T47D (cell line): ENCODE measurements around the gene TTC31.
A peak's percentile ranks its signal among the peaks of the same experiment; 100 is the strongest.
"Not testable (repeated sequence)": the region's sequence is repeated elsewhere in the genome, so short reads cannot be mapped to it uniquely, and the experiment has no call there.

Experiments used
- DNase-seq, 2 experiments: peaks; one replicate each; pipeline versions ENCODE4 v3.0.0 to v3.0.0-alpha.2; 2011 to 2012; ENCODE audit warnings: low read depth in 1 of 2, low spot score in 1 of 2
- JUND ChIP-seq: IDR thresholded peaks from 2 replicates; pipeline ENCODE4 v1.6.1; 2012; ENCODE audit warnings: low read depth
- in situ Hi-C: cut with HindIII; loops from 2 replicates; pipeline ENCODE4 v1.10.0; 2016; ENCODE audit warnings: low sequenced_read_pairs, low pct_unique_long_range_greater_than_20kb

TTC31 gene

DNA sequence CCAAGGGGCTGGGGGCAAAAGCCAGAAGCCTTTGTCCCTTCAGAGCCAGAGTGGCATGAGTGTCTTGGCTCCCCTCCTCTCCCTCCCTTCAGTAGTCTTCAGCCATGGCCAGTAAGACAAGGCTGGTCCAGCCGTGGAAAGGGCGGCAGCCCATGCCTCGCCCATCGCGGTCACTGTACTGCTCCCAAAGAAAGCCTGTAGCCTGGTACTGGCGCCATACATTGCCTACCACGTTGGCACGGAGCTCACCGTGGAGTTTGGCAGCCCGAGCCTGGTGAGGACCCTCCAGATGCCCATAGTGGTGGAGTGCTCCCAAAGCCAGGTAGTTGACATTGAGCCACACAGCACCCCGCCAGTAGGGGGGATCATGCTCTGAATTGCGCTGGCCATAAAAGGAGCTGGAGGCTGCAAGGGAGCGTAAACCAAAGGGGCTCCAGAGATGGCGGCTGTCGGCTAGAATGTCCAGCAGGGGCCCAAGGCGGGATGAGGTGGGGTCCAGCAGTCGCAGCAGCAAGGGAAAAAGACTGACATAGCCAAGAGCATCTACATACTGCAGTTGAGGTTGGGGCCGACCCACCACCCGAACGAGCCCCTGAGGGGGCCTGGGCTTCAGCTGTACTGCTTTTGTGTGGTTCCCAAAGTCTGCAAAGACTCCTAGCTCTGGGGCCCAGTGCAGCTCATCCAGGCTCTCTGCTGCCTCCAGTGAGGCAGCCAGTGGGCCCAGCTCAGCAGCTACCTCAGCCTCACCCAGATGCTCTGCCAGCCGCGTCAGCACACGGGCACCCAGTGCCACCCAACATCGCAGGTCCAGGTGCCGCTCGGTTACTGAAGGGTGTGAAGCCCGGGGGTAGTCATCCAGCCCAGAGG is 21.5 kb upstream of the TTC31 start:
- TF ChIP-seq JUND = no peak; the same call in 1 of the 2 replicates
- DNase-seq = peak in 1 of 2 experiments; percentile 29
- in situ Hi-C loops = no loop called here

DNA sequence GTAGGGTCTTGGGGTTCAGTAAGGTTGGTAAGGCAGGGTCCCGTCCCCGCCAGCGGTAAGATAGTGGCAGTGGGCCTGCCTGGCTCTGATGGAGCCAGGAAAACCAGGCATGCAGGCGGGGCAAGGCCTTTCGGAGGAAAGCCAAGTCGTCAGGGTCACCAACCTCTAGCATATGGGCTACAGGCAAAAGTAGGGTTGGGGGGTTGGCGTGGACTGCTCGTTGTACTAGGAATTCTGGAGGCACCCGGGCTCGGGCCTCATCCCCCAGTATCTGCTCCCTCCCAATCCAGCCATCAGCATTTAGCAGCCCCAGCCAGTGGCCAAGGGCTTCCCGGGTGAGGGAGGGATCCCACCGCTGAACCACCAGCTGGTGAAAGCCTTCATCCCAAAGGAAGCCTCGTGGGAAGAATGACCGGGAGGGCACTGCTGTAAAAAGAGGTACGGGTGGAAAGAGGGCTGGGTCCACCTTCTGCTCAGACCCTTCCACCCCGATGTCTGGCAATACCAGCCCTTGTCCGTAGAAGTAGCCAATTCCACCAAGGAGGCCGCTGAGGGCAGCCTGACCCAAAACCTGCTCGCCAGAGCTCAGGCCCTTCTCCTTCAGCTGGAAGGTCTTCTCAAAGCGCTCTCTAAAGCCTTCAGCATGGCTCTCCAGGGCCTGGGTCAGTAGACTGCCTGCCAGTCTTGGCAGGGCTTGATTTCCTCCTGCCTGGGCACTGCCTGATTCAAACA is 20.7 kb upstream of the TTC31 start:
- in situ Hi-C loops = no loop called here

DNA sequence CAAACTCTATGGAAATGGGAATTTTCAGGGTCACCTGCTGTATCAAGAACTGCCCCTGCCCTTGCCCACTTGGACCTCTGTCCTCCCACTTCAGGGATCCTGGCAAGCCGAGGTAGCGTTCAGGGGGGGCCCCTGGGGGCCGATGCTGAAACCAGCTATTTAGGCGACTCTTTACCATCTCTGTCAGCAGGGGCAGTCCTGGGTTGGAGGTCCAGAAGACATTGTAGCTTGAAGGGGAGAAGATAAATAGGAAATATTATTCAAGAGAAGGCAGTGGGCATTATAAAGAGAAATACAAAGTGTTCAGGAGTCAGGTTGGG is 20.1 kb upstream of the TTC31 start:
- TF ChIP-seq JUND = no peak
- no peak for DNase-seq
- in situ Hi-C loops = no loop called here

More for the DNA sequence above, 20.7 kb upstream of the TTC31 start:
- TF ChIP-seq JUND = no peak
- DNase-seq = no peak

DNA sequence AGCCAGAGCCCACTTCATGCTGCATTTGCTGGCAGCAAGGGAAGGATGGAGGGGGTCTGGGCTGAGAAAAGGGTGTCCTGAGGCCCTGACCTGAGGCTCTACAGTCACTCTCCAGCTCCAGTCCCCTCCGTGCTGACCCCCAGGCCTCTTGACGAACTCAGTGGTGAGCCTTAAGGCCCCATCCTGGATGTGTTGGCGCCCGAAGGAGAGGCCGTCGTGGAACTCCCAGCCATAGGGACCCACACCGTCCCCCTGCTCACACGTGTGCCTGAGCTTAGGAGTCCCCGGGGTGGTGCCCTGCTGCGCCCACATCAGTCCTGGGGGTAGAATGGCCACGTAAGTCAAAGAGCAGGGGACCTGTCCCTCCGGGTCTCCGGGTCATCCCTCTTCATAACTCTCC is 18.5 kb upstream of the TTC31 start:
- in situ Hi-C loops = no loop called here
- no peak for TF ChIP-seq JUND
- DNase-seq = no peak

DNA sequence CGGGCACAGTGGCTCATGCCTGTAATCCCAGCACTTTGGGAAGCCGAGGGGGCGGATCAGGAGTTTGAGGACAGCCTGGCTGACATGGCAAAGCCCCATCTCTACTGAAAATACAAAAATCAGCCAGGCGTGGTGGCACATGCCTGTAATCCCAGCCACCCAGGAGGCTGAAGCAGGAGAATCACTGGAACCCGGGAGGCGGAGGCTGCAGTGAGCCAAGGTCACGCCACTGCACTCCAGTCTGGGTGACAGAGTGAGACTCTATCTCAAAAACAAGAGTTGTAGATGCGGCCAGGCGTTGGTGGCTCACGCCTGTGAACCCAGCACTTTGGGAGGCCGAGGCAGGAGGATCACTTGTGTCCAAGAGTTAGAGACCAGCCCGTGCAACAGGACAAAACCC is 12.1 kb upstream of the TTC31 start:
- DNase-seq, in situ Hi-C loops: not testable (repeated sequence)

DNA sequence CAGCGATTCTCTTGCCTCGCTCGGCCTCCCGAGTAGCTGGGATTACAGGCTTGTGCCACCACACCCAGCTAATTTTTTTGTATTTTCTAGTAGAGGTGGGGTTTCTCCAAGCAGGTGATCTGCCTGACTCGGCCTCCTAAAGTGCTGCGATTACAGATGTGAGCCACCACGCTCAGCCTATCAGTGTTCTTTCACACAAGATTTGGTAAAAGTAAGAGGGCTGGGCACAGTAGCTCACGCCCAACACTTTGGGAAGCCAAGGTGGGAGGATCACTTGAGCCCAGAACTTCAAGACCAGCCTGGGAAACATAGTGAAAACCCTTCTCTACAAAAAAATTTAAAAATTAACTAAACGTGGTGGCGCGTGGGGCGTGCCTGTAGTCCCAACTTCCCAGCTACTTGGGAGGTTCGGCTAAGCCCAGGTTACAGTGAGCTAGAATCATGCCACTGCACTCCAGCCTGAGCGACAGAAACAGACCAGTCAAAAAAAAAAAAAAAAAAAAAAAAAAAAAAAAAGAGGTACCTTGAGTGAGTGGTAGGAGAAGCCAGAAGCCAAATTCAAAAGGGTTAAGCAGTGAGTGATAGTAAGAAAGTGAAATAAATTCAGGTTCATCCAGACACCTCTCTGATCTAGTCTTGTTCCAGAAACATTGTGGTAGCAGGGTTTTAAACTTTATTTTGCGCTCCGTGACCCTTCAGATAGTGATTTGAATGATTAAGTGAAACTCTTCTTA is 11.4 kb upstream of the TTC31 start:
- DNase-seq = no peak
- in situ Hi-C loops = no loop called here
- TF ChIP-seq JUND = no peak

DNA sequence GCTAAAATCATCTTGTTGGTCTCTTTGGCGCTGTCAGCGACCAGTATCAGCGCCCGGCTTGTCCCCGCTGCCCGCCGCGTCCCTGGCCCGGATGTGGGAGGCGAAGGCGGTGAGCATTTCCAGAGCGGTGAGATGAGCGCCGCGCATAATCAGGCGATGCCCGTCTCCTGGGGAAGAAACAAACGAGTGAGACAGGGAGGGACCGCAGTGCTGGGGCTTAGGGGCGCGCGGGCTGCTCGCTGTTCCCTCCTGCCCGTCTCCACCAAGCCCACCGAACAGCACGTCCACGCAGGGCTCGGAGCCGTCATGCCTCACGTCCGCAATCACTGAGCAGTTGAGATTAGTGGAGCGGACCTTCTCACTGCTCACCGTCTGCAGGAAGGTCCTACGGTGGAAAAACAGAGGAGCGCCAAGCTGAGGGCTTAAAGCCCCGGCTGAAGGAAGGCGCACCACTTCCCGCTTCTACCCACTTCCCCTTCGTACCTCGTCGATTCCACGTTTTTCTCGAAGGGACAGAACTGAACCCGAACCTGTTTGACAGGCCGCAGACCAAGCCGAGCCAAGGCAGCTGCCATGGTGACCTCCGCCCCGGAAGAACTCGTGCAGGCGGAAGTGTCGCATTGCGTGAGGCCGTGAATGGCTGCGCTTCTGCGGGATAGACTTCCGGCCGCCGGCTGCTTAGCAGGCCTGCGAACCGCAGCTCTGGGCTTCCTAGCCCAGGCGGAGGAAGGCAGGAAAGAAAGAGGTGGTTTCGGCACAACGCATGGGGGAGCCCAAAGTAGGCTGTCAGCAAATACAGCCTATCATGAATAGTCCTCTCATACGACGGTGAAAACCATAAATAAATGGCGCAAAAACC is 10.6 kb upstream of the TTC31 start, which contains the start of gene MRPL53:
TSS of gene MRPL53 (minus strand) at position 595 of the 859 bp plus-strand sequence. CDS start at position 575, 20 bp downstream.
- in situ Hi-C loops = no loop called here
- peak; percentile 21 to 96 for DNase-seq
- TF ChIP-seq JUND = peak; percentile 36; the same call in 1 of the 2 replicates

DNA sequence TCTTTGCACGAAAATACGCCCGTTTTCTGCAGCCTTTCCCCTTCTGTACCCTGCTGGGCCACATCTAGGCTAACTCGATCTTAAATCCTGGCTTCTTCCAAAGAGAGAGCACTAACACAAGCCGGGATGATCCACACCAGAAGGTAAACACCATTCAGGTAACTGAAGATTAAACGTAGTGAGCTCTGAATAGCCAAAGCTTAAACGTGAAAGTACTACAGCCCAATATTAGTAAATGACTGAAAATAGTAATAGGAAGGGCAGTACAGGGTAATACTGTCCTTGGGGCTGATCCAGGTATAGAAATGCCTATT is 10.0 kb upstream of the TTC31 start:
- no peak for TF ChIP-seq JUND
- in situ Hi-C loops = no loop called here
- no peak for DNase-seq

DNA sequence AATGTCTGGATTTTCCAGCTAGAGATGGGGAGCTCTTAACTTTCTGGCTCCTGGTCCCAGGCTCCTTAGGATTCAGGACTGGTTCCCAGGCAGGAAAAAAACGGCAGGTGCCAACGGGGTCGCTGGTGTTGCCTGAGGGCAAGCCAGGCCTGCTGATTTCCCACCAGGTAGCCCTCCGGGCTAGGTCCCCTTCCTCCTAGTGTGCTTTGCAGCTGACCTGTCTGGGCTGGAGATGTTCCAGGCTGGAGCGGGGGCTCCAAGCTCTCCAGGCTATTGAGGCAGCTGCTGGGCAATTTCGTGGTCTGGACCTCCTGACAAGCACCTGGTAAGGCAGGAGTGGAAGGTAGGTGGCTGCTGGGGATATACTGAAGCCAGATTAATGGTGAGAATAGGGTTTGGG is 8.4 kb upstream of the TTC31 start:
- TF ChIP-seq JUND = no peak
- no peak for DNase-seq
- in situ Hi-C loops = no loop called here

DNA sequence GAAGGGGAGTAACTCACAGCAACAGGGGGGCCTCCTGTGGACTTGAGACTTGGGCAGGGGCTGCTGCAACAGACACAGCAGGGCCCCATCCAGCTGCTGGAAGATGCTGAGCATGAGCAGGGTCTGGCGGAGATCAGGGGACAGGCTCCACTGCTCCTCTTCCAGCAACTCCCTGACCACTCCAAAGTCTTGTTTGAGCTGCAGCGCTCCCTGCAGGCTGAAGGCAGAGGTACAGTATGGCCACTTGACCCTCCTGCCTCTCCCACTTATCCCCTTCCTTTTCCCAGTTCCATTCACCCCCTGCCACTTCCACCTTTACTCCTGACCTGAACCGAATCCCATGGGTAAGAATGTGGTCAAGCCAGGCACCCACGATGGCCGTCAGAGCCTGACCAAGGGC is 8.0 kb upstream of the TTC31 start:
- no peak for TF ChIP-seq JUND
- in situ Hi-C loops = no loop called here
- no peak for DNase-seq

DNA sequence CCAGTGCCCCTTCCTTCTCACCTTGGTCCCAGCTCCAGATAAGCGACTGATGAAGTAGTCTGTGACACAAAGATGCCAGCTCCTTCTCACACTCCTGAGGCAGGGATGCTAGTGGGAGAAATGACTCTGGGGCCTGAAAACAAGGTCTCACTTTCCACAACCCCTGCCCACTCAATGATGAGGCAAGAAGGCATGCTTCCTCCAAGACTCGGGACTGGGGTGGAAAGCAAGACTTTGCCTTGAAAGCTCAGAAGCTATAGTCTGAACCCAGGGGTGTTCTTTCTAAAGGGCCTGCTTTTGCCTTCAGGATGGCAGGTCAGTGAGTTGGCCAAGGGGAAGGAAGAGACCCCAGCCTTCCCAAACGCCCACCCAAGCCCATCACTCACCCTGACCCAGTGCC is 1.4 kb upstream of the TTC31 start:
- no peak for DNase-seq
- in situ Hi-C loops = no loop called here
- no peak for TF ChIP-seq JUND
